ENCODE measurements around the gene WNK2. TPM values are rescaled to one million over a fixed set of nuclear protein-coding genes. Genes with fewer than 3 reads are reported as not detected.

Gene WNK2
- total and polyA plus RNA-seq, 2 donors (not counting 3 experiments of a cell fraction or from before 2014, with no cell fraction given), result not detected

- H3K27ac ChIP-seq (ENCODE audit: insufficient read depth, low read depth, low read length), result no peak overlapping the region
- no TSS peak for BruUV-seq (replicated peaks)
Observed at GRCh38 chr9:93235300-93235960, 51.5 kb downstream of the WNK2 start.

More at GRCh38 chr9:93235300-93235960, 51.5 kb downstream of the WNK2 start:
- Histone ChIP-seq H3K4me1 (ENCODE audit: control insufficient read depth, extremely low read depth, insufficient read depth, low read length) (no peaks in the 10 kb centered on the region), H3K9me3 (replicated peaks; ENCODE audit: control insufficient read depth, insufficient read depth, low read length) (no peaks in the 10 kb centered on the region), H3K36me3 (ENCODE audit: control insufficient read depth in 2 of 2, extremely low read depth in 1 of 2, insufficient read depth in 2 of 2, low read length in 2 of 2) (no peaks in the 10 kb centered on the region), H4K20me1 (replicated peaks; ENCODE audit: control insufficient read depth, extremely low read depth, insufficient read depth, low read length) (no peaks in the 10 kb centered on the region), H2AFZ (ENCODE audit: low read depth, low read length) (no peak overlapping the region), H3K9ac (replicated peaks; ENCODE audit: extremely low read depth, insufficient read depth, low read length) (no peak overlapping the region), H3K4me2 (ENCODE audit: insufficient read depth, low read length) (no peak overlapping the region), H3K27me3 (ENCODE audit: control insufficient read depth in 2 of 2, insufficient read depth in 2 of 2, low read length in 2 of 2) (no peaks in the 10 kb centered on the region), H3K9me1 (replicated peaks; ENCODE audit: control insufficient read depth, extremely low read depth, insufficient read depth, low read length) (no peaks in the 10 kb centered on the region), H3K79me2 (ENCODE audit: control insufficient read depth, insufficient read depth, low read length) (no peaks in the 10 kb centered on the region), H3K4me3 (replicated peaks in 1 of 3; ENCODE audit: insufficient read depth in 1 of 3, low read depth in 1 of 3, low read length in 3 of 3) (no peak overlapping the region)
- intact Hi-C loops (cut with micrococcal nuclease) (no loop called here), dilution Hi-C loops (cut with MboI; ENCODE audit: extremely low pct_ligation_motif_present, low sequenced_read_pairs) (no loop called here)
- TF ChIP-seq EZH2 (IDR thresholded peaks at IDR 0.05; ENCODE audit: borderline replicate concordance, low read depth, low read length, severe bottlenecking) (no peak), POLR2AphosphoS5 (IDR thresholded peaks at IDR 0.05; ENCODE audit: insufficient read depth, low read depth, low read length) (no peak), JUN (IDR thresholded peaks at IDR 0.05; ENCODE audit: borderline replicate concordance, insufficient read depth, insufficient read length, low read depth) (no peak), FOS (IDR thresholded peaks at IDR 0.05; ENCODE audit: borderline replicate concordance, insufficient read depth, low read length) (no peak), MAX (IDR thresholded peaks at IDR 0.05; ENCODE audit: insufficient read depth, insufficient read length) (no peak), CTCF (IDR thresholded peaks at IDR 0.05; ENCODE audit: extremely low read depth in 1 of 2, insufficient read depth in 1 of 2, low read depth in 1 of 2, low read length in 2 of 2) (no peak), MYC (IDR thresholded peaks at IDR 0.05; ENCODE audit: low read depth, low read length) (no peak), GATA2 (IDR thresholded peaks at IDR 0.05; ENCODE audit: insufficient read depth, insufficient read length, low read depth, low read length) (no peak), POLR2A (IDR thresholded peaks at IDR 0.05; ENCODE audit: low read depth, low read length) (no peak)
- POLR2A ChIA-PET, result no interaction called here
- CTCF ChIA-PET, result no interaction called here
- DNase-seq (ENCODE audit: low read depth, low spot score), result no peak
- no peak for FAIRE-seq

Data from endothelial cell of umbilical vein (primary cell).